HG02938 (cell line): ENCODE results near the gene EXPH5.
A peak's percentile ranks its signal among the peaks of the same experiment; 100 is the strongest.

ENCODE experiments used
- ATAC-seq: cut with Tn5 transposase; IDR thresholded peaks from one replicate; pipeline ENCODE4 v1.9.1; 2021; ENCODE audit warnings: mild to moderate bottlenecking, moderate library complexity; ENCODE audit not compliant: unreplicated experiment

Gene EXPH5

GRCh38 chr11:108474664-108475463 is 118.7 kb downstream of the EXPH5 start:
- no peak for ATAC-seq

GRCh38 chr11:108472681-108473080 is 120.9 kb downstream of the EXPH5 start:
- no peak for ATAC-seq

DNA sequence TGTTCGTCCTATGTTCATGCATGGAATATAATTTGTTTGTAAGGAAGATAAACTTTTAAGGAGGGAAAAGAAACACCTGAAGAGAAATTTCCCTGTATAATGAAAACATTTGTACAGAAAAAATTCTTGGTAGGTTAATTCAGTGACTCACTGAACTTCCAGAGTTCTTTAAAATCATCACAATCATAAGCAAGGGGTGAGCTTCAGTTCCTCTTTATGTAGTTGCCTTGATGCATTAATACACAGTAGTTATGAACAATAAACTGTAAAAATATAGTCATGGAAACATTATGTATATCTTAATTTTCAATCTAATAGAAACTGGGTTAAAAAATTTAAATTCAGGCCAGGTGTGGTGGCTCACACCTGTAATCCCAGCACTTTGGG is 125.1 kb downstream of the EXPH5 start:
- ATAC-seq: no peak

DNA sequence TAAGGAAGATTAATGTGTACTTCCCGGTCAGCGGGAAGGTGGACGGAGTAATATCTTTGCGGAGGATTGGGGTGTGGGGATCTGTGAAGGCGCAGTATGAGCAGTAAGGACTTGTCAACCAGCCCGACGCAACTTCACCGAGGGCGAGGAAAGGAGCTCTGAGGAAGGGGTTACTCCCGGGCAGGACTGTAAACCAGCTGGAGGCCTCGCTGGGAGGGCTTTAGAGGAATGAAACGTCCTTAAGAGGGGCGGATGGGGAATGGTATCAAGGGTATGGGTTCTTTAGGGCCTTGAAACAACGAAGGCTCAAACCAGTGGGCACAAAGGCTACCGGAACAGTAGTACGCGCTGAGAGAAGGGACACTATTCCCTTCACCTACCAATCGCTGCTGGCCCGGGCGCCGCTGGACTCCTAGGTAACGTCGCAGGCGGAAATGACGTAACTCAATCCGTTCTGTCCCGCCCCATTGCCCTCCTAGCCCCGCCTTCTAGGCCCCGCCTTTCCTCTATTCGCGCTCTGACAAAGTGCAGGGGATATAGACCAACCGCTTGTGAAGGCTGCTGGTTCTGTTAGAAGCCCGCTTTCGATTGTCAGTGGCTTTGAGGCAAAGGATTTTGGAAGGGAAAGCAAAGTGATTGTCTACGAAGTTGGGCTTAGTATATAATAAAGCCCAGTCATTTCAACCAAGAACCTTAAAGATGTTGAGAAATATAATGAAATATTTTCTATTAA is 126.3 kb downstream of the EXPH5 start, which contains the start of gene C11orf65:
Gene C11orf65, minus strand, starts transcription at position 439 of the 733 bp plus-strand sequence. CDS start 5,970 bp downstream, outside the sequence.
- peak; percentile 97 for ATAC-seq

DNA sequence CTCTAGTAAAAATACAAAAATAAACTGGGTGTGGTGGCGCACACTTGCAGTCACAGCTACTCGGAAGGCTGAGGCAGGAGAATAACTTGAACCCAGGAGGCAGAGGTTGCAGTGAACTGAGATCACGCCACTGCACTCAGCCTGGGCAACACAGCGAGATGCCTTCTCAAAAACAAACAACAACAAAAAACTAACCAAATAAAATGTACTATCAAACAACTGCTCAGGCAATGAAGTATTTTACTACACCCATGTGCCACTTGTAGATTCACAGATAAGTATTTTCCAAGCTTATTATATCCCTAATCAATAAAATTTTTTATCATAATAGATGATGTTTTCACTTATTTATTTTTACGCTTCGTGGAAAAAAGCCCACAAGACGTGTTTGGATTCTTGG is 127.2 kb downstream of the EXPH5 start:
- no peak for ATAC-seq
